Parathyroid adenoma (tissue), 2 donors: ENCODE data around the gene HNRNPCL2.
"Not testable (repeated sequence)": the region's sequence is repeated elsewhere in the genome, so short reads cannot be mapped to it uniquely, and the experiment has no call there.

ENCODE experiments used
- H2AFZ ChIP-seq: fragments of 300-600 bp; sonication (generic); one replicate; pipeline ENCODE4 v1.7.0; 2017; ENCODE audit warnings: antibody characterized with exemption, mild to moderate bottlenecking
- H3K27ac ChIP-seq: fragments of 300-600 bp; sonication (generic); one replicate; pipeline ENCODE4 v1.7.0; 2017
- H3K27me3 ChIP-seq: fragments of 300-600 bp; sonication (generic); one replicate; pipeline ENCODE4 v1.7.0; 2017; ENCODE audit warnings: low read length; ENCODE audit not compliant: control insufficient read depth, insufficient read depth
- H3K36me3 ChIP-seq: fragments of 300-600 bp; sonication (generic); one replicate; pipeline ENCODE4 v1.7.0; 2017; ENCODE audit warnings: low read length; ENCODE audit not compliant: control insufficient read depth, insufficient read depth
- H3K4me1 ChIP-seq: fragments of 300-600 bp; sonication (generic); one replicate; pipeline ENCODE4 v1.7.0; 2017; ENCODE audit warnings: control low read depth
- H3K4me2 ChIP-seq: fragments of 300-600 bp; sonication (generic); one replicate; pipeline ENCODE4 v1.7.0; 2017; ENCODE audit warnings: low read length
- H3K4me3 ChIP-seq: fragments of 300-600 bp; sonication (generic); one replicate; pipeline ENCODE4 v1.7.0; 2017; ENCODE audit warnings: low read depth, low read length
- H3K79me2 ChIP-seq: fragments of 300-600 bp; sonication (generic); one replicate; pipeline ENCODE4 v1.7.0; 2017; ENCODE audit warnings: control low read depth
- H3K9ac ChIP-seq: fragments of 300-600 bp; sonication (generic); one replicate; pipeline ENCODE4 v1.7.0; 2017; ENCODE audit warnings: mild to moderate bottlenecking
- H3K9me3 ChIP-seq: fragments of 300-600 bp; sonication (generic); one replicate; pipeline ENCODE4 v1.7.0; 2017; ENCODE audit warnings: low read length; ENCODE audit not compliant: control insufficient read depth
- donor health status: primary hyperparathyroidism.

HNRNPCL2 gene

DNA sequence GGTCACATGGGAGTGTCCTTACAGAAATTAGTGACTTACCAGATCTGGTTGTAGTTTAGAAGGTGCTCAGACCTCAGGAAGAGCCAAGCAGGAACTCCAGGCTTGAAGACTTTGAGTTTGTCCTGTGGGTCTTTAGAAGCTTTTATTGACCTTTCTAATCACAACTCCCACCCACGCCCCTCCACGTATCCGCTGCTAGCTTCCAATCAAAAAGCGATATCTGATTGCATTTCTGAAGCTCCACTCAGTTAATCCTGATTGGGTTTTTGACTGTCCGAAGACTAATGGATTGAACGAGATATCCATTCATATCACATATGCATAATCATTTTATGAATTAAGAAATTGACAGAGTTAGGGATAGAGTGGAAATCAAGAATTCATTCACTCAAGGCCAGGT lies at the start of gene HNRNPCL2:
Gene HNRNPCL2, minus strand, starts transcription at position 101 of the 400 bp plus-strand sequence. CDS start 454 bp downstream, outside the sequence.
- not testable (repeated sequence) for H3K79me2 ChIP-seq, H3K9ac ChIP-seq, H3K27ac ChIP-seq, H3K4me3 ChIP-seq, H3K9me3 ChIP-seq, H3K27me3 ChIP-seq, H3K4me1 ChIP-seq, H3K4me2 ChIP-seq, H2AFZ ChIP-seq, H3K36me3 ChIP-seq

DNA sequence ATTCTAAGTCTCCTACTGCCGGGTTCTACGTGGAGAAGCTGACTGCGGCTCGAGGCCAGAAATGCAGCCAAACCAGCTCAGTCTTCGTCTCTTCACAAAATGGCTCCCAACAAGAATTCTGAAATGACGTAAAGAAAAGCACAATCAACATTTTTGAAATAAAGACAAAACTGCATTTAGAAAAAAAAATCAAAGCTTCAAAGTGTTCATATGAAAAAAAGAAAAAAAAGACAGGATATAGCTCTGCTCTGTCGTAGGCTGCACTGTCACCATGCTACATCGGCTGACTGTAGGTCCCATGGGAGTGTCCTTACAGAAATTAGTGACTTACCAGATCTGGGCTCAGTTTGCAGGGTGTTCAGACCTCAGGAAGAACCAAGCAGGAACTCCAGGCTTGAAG lies 48.9 kb upstream of the HNRNPCL2 start, which contains the start of gene HNRNPCL4:
Gene HNRNPCL4, minus strand, starts transcription at position 101 of the 400 bp plus-strand sequence. CDS start 164 bp downstream, outside the sequence.
- H3K9ac ChIP-seq, H3K4me3 ChIP-seq, H3K79me2 ChIP-seq, H3K27me3 ChIP-seq, H3K4me1 ChIP-seq, H3K27ac ChIP-seq, H3K9me3 ChIP-seq, H3K4me2 ChIP-seq, H3K36me3 ChIP-seq, H2AFZ ChIP-seq: not testable (repeated sequence)

DNA sequence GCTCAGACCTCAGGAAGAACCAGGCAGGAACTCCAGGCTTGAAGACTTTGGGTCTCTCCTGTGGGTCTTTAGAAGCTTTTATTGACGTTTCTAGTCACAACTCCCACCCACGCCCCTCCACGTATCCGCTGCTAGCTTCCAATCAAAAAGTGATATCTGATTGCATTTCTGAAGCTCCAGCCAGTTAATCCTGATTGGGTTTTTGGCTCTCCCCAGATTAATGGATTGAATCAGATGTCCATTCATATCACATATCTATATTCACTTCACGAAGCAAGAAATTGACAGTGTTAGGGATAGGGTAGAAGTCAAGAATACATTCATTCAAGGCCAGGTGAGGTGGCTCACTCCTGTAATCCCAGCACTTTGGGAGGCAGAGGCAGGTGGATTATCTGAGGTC lies 39.3 kb upstream of the HNRNPCL2 start, which contains the start of gene PRAMEF26:
Gene PRAMEF26, minus strand, starts transcription at position 101 of the 400 bp plus-strand sequence. CDS start 2,914 bp downstream, outside the sequence.
- not testable (repeated sequence) for H2AFZ ChIP-seq, H3K9me3 ChIP-seq

DNA sequence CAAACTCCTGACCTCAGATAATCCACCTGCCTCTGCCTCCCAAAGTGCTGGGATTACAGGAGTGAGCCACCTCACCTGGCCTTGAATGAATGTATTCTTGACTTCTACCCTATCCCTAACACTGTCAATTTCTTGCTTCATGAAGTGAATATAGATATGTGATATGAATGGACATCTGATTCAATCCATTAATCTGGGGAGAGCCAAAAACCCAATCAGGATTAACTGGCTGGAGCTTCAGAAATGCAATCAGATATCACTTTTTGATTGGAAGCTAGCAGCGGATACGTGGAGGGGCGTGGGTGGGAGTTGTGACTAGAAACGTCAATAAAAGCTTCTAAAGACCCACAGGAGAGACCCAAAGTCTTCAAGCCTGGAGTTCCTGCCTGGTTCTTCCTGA lies 46.2 kb downstream of the HNRNPCL2 start, which contains the start of gene PRAMEF25:
Gene PRAMEF25, plus strand, starts transcription at position 301 of the 400 bp plus-strand sequence. CDS start 2,920 bp downstream, outside the sequence.
- H3K4me3 ChIP-seq, H3K4me1 ChIP-seq: not testable (repeated sequence)

More for the DNA sequence above, 39.3 kb upstream of the HNRNPCL2 start, which contains the start of gene PRAMEF26:
- H3K79me2 ChIP-seq, H3K4me3 ChIP-seq, H3K27me3 ChIP-seq, H3K4me2 ChIP-seq, H3K4me1 ChIP-seq, H3K27ac ChIP-seq, H3K36me3 ChIP-seq, H3K9ac ChIP-seq: not testable (repeated sequence)

More for the DNA sequence above, 46.2 kb downstream of the HNRNPCL2 start, which contains the start of gene PRAMEF25:
- H2AFZ ChIP-seq, H3K27me3 ChIP-seq, H3K9ac ChIP-seq, H3K9me3 ChIP-seq, H3K79me2 ChIP-seq, H3K4me2 ChIP-seq, H3K27ac ChIP-seq, H3K36me3 ChIP-seq: not testable (repeated sequence)
